A549 treated with AZD2906 at 1 μM for 4 hours (cell line): ENCODE results near the gene FAM209A. TPM values are rescaled to one million over a fixed set of nuclear protein-coding genes. Genes with fewer than 3 reads are reported as not detected.

ENCODE experiments used
- total RNA-seq: library from RNA; stranded (reverse); fragments of 200-300 nt; extraction: Qiagen RNA extraction; gene quantifications from 5 replicates; pipeline ENCODE4 v1.2.3, GENCODE V29; 2022

FAM209A gene
- 0.17 to 0.39 TPM (median 0.25 TPM) in 5 replicates for total RNA-seq

GRCh38 chr20:56524444-56524843 is at the start of gene FAM209A:
FAM209A (plus strand) TSS chr20:56524744; CDS start chr20:56524809, 65 bp downstream.

GRCh38 chr20:56532946-56533345 is 8.4 kb downstream of the FAM209A start, which contains the start of gene FAM209B:
FAM209B (plus strand) TSS chr20:56533246; CDS start chr20:56533342, 96 bp downstream.

Other genes with a start within 250 kb of the FAM209A start
- 10.3 to 11.6 TPM (median 11.1 TPM) in 5 replicates for gene FAM210B, start 165.8 kb upstream of the FAM209A start, total RNA-seq
- gene AURKA, start 132.5 kb upstream of the FAM209A start, total RNA-seq, result 88.3 to 94.7 TPM (median 93.4 TPM) in 5 replicates
- gene CSTF1, start 132.1 kb upstream of the FAM209A start, total RNA-seq, result 33.9 to 39.5 TPM (median 36.6 TPM) in 5 replicates
- 0.03 to 0.09 TPM (median 0.03 TPM) in 3 of 5 replicates, not detected in the others for gene CASS4, start 112.5 kb upstream of the FAM209A start, total RNA-seq
- gene RTF2, start 56.1 kb upstream of the FAM209A start, total RNA-seq, result 76.8 to 93.8 TPM (median 89.5 TPM) in 5 replicates
- 0.20 to 0.40 TPM (median 0.33 TPM) in 5 replicates for gene FAM209B, start 8.5 kb downstream of the FAM209A start, total RNA-seq
- gene TFAP2C, start 104.6 kb downstream of the FAM209A start, total RNA-seq, result 10.9 to 12.8 TPM (median 11.7 TPM) in 5 replicates